Adrenal gland (tissue), 12 donors: Measurements from ENCODE around the gene ARFGEF3. TPM values are rescaled to one million over a fixed set of nuclear protein-coding genes. Genes with fewer than 3 reads are reported as not detected.

ENCODE experiments used
- DNase-seq, 7 donors: peaks; one replicate each; pipeline ENCODE4 v3.0.0-alpha.2; 2019 to 2020
- H3K27ac ChIP-seq, 5 donors: fragments of 200-600 bp; sonication (generic) in 4 of 5; 1 replicate in 3 of 5; 2 replicates in 2 of 5; pipeline versions ENCODE4 v1.5.1 to v1.8.0; 2016 to 2020; ENCODE audit warnings: mild to moderate bottlenecking in 1 of 5
- H3K27me3 ChIP-seq: fragments of 200-600 bp; 2 replicates; pipeline ENCODE4 v1.8.0; 2021
- H3K36me3 ChIP-seq, 2 donors: fragments of 200-600 bp; replicated peaks in 1 of 2; 1 replicate in 1 of 2; 2 replicates in 1 of 2; pipeline versions ENCODE4 v1.5.1 to v1.8.0; 2018 to 2022
- H3K4me1 ChIP-seq, 2 donors: fragments of 200-600 bp; replicated peaks in 1 of 2; 1 replicate in 1 of 2; 2 replicates in 1 of 2; pipeline versions ENCODE4 v1.5.1 to v1.8.0; 2018 to 2021
- H3K4me3 ChIP-seq, 4 donors: fragments of 200-600 bp; sonication (generic) in 3 of 4; one replicate each; pipeline ENCODE4 v1.5.1; 2016 to 2018
- H3K9me3 ChIP-seq, 3 donors: fragments of 200-600 bp; sonication (generic) in 1 of 3; replicated peaks in 1 of 3; 1 replicate in 2 of 3; 2 replicates in 1 of 3; pipeline versions ENCODE4 v1.5.1 to v1.8.0; 2016 to 2021
- CTCF ChIP-seq, 6 experiments: fragments of 450-650 bp in 4 of 6; fragments of 200-600 bp in 2 of 6; sonication (generic) in 1 of 6; IDR thresholded peaks; 1 replicate in 5 of 6; 2 replicates in 1 of 6; pipeline versions ENCODE4 v1.5.1 to v1.8.0; 2016 to 2021; ENCODE audit warnings: antibody characterized with exemption in 6 of 6, mild to moderate bottlenecking in 2 of 6, moderate library complexity in 1 of 6
- POLR2A ChIP-seq, 2 donors: fragments of 450-650 bp; IDR thresholded peaks; one replicate each; pipeline ENCODE4 v1.6.1; 2017; ENCODE audit warnings: antibody characterized with exemption in 2 of 2, mild to moderate bottlenecking in 2 of 2, moderate library complexity in 1 of 2
- WGBS, 4 donors: extraction: QIAGEN DNeasy Blood & Tissue Kit in 2 of 4; methylation state at CpG; one replicate each; pipeline versions ENCODE4 v1.1.5 to v1.1.7; 2013 to 2017; 5-methylcytosine and 5-hydroxymethylcytosine counted together
- intact Hi-C, 2 donors: fragments of 100-400 bp; cut with DNase I; formaldehyde crosslinking; loops; one replicate each; pipeline versions ENCODE4 v1.14.1 to v1.15.0; 2022 to 2023
- polyA plus RNA-seq, 3 donors: library from polyadenylated mRNA; stranded (reverse); fragments of 200-250 nt in 2 of 3; fragments of 350-450 nt in 1 of 3; fragmentation: Illumina TruSeq in 1 of 3; extraction: RNeasy Lipid Tissue Mini Kit (QIAGEN cat#74804) in 1 of 3; gene quantifications; one replicate each; pipeline ENCODE4 v1.2.3, GENCODE V29; 2013 to 2014
- total RNA-seq, 9 donors: library from RNA; depleted of rRNA in 4 of 9; stranded (reverse); fragments of >200 nt in 4 of 9; fragments of 120-200 nt in 1 of 9; fragmentation: NEBNext Ultra II Directional in 1 of 9; extraction: Animal tissue kit (Norgen Biotek cat#: 25700) in 1 of 9; gene quantifications; one replicate each; pipeline versions ENCODE4 v1.1.0 to v1.2.4, GENCODE V29; 2013 to 2023
- donor health status: healthy with polysubstance abuse.
- donor health status: Bipolar disorder and iron deficiency.
- donor health status: DM: yes; HTN: yes; CAD: no.
- donor health status: DM: no; HTN: no; CAD: no.
- donor health status: DM: no; HTN: no; CAD: no.
- donor health status: DM: yes; HTN: yes; CAD: no.

Gene ARFGEF3
- total and polyA plus RNA-seq, 12 donors, result 0.06 to 10.9 (median 0.91) TPM; not detected in 1

GRCh38 chr6:138339024-138339423, 177.3 kb downstream of the ARFGEF3 start:
- no peak overlapping the region for H3K27ac ChIP-seq
- WGBS, 4 donors, result 47 to 67% (median 55%) methylated on average over 1 of the region's 1 CpG
- H3K9me3 ChIP-seq, result no peaks in the 10 kb centered on the region
- H3K4me3 ChIP-seq, result no peak overlapping the region
- intact Hi-C loops, result no loop called here
- TF ChIP-seq CTCF (IDR thresholded peaks at IDR 0.05), result no peak
- no peak for TF ChIP-seq POLR2A (IDR thresholded peaks at IDR 0.05)
- no peaks in the 10 kb centered on the region for H3K27me3 ChIP-seq
- no peaks in the 10 kb centered on the region for H3K36me3 ChIP-seq
- no peak for DNase-seq
- no peaks in the 10 kb centered on the region for H3K4me1 ChIP-seq

GRCh38 chr6:138341176-138341575, 179.4 kb downstream of the ARFGEF3 start:
- H3K27me3 ChIP-seq, result no peaks in the 10 kb centered on the region
- no peak overlapping the region for H3K27ac ChIP-seq
- 59 to 81% (median 70%) methylated on average over 1 of the region's 1 CpG for WGBS, 4 donors
- no peaks in the 10 kb centered on the region for H3K4me1 ChIP-seq
- no peaks in the 10 kb centered on the region for H3K36me3 ChIP-seq
- intact Hi-C loops, result no loop called here
- H3K4me3 ChIP-seq, result no peak overlapping the region
- H3K9me3 ChIP-seq, result no peaks in the 10 kb centered on the region
- no peak for DNase-seq
- TF ChIP-seq CTCF (IDR thresholded peaks at IDR 0.05), result no peak
- no peak for TF ChIP-seq POLR2A (IDR thresholded peaks at IDR 0.05)

GRCh38 chr6:138343112-138343511, 181.4 kb downstream of the ARFGEF3 start:
- intact Hi-C loops, result no loop called here
- TF ChIP-seq POLR2A (IDR thresholded peaks at IDR 0.05) (no peak), CTCF (IDR thresholded peaks at IDR 0.05) (no peak)
- no peak for DNase-seq
- Histone ChIP-seq H3K4me1 (no peaks in the 10 kb centered on the region), H3K27me3 (no peaks in the 10 kb centered on the region), H3K9me3 (no peaks in the 10 kb centered on the region), H3K36me3 (no peaks in the 10 kb centered on the region), H3K4me3 (no peak overlapping the region), H3K27ac (no peak overlapping the region)

- no peak for DNase-seq
- H3K27me3 ChIP-seq, result peaks cover 6% of the 10 kb centered on the region
- no peak overlapping the region for H3K27ac ChIP-seq
- H3K36me3 ChIP-seq, result no peaks in the 10 kb centered on the region
- TF ChIP-seq CTCF (IDR thresholded peaks at IDR 0.05), result no peak
- no peak for TF ChIP-seq POLR2A (IDR thresholded peaks at IDR 0.05)
- intact Hi-C loops, result no loop called here
- no peaks in the 10 kb centered on the region for H3K9me3 ChIP-seq
- 58 to 76% (median 69%) methylated on average over 2 of the region's 2 CpGs for WGBS, 4 donors
- H3K4me3 ChIP-seq, result no peak overlapping the region
- H3K4me1 ChIP-seq, result no peaks in the 10 kb centered on the region
Measured at GRCh38 chr6:138345565-138346285, 184.0 kb downstream of the ARFGEF3 start.
